ENCODE data around the gene RAPGEF1.
A peak's percentile ranks its signal among the peaks of the same experiment; 100 is the strongest.
"Not testable (repeated sequence)": the region's sequence is repeated elsewhere in the genome, so short reads cannot be mapped to it uniquely, and the experiment has no call there.

Gene RAPGEF1

GRCh38 chr9:131660466-131661405, 79.1 kb downstream of the RAPGEF1 start:
- Histone ChIP-seq H3K36me3 (ENCODE audit: insufficient read depth, insufficient read length, low read length) (peaks cover 4% of the 10 kb centered on the region), H3K4me3 (ENCODE audit: insufficient read length, low read depth) (no peak overlapping the region), H3K9ac (ENCODE audit: insufficient read length, low read depth) (no peak overlapping the region), H3K9me3 (ENCODE audit: insufficient read depth, low read length) (peaks cover 18% of the 10 kb centered on the region), H3K27me3 (ENCODE audit: insufficient read depth, insufficient read length) (no peaks in the 10 kb centered on the region), H3K4me1 (ENCODE audit: insufficient read depth, insufficient read length) (no peaks in the 10 kb centered on the region)
- DNase-seq (ENCODE audit: low read depth, low spot score), result peak; percentile 43
- no peak for TF ChIP-seq ZNF274 (IDR thresholded peaks at IDR 0.05; ENCODE audit: low read depth, low read length)
- TF ChIP-seq SUZ12 (IDR thresholded peaks at IDR 0.05; ENCODE audit: extremely low read depth, insufficient read depth, insufficient read length), result no peak
- no peak for TF ChIP-seq YY1 (IDR thresholded peaks at IDR 0.05; ENCODE audit: insufficient read depth, insufficient read length)

GRCh38 chr9:131658377-131659129, 81.3 kb downstream of the RAPGEF1 start:
- Histone ChIP-seq H3K4me3 (ENCODE audit: insufficient read length, low read depth) (no peak overlapping the region), H3K36me3 (ENCODE audit: insufficient read depth, insufficient read length, low read length) (peaks cover 7% of the 10 kb centered on the region), H3K27me3 (ENCODE audit: insufficient read depth, insufficient read length) (no peaks in the 10 kb centered on the region), H3K9me3 (ENCODE audit: insufficient read depth, low read length) (no peaks in the 10 kb centered on the region; the same call in 1 of the 2 replicates), H3K9ac (ENCODE audit: insufficient read length, low read depth) (no peak overlapping the region), H3K4me1 (ENCODE audit: insufficient read depth, insufficient read length) (no peaks in the 10 kb centered on the region)
- no peak for DNase-seq (ENCODE audit: low read depth, low spot score)
- no peak for TF ChIP-seq SUZ12 (IDR thresholded peaks at IDR 0.05; ENCODE audit: extremely low read depth, insufficient read depth, insufficient read length)
- TF ChIP-seq ZNF274 (IDR thresholded peaks at IDR 0.05; ENCODE audit: low read depth, low read length), result no peak
- TF ChIP-seq YY1 (IDR thresholded peaks at IDR 0.05; ENCODE audit: insufficient read depth, insufficient read length), result no peak

GRCh38 chr9:131657940-131658339, 81.9 kb downstream of the RAPGEF1 start:
- TF ChIP-seq YY1 (IDR thresholded peaks at IDR 0.05; ENCODE audit: insufficient read depth, insufficient read length), result no peak
- no peak for DNase-seq (ENCODE audit: low read depth, low spot score)
- Histone ChIP-seq H3K9me3 (ENCODE audit: insufficient read depth, low read length) (no peaks in the 10 kb centered on the region; the same call in 1 of the 2 replicates), H3K4me1 (ENCODE audit: insufficient read depth, insufficient read length) (no peaks in the 10 kb centered on the region), H3K9ac (ENCODE audit: insufficient read length, low read depth) (no peak overlapping the region), H3K4me3 (ENCODE audit: insufficient read length, low read depth) (no peak overlapping the region), H3K27me3 (ENCODE audit: insufficient read depth, insufficient read length) (no peaks in the 10 kb centered on the region), H3K36me3 (ENCODE audit: insufficient read depth, insufficient read length, low read length) (peaks cover 7% of the 10 kb centered on the region)

GRCh38 chr9:131657456-131657855, 82.4 kb downstream of the RAPGEF1 start:
- H3K4me3 ChIP-seq (ENCODE audit: insufficient read length, low read depth), result no peak overlapping the region
- TF ChIP-seq SUZ12 (IDR thresholded peaks at IDR 0.05; ENCODE audit: extremely low read depth, insufficient read depth, insufficient read length) (no peak), ZNF274 (IDR thresholded peaks at IDR 0.05; ENCODE audit: low read depth, low read length) (no peak), YY1 (IDR thresholded peaks at IDR 0.05; ENCODE audit: insufficient read depth, insufficient read length) (no peak)
- H3K4me1 ChIP-seq (ENCODE audit: insufficient read depth, insufficient read length), result no peaks in the 10 kb centered on the region
- no peaks in the 10 kb centered on the region; the same call in 1 of the 2 replicates for H3K9me3 ChIP-seq (ENCODE audit: insufficient read depth, low read length)
- no peak overlapping the region for H3K9ac ChIP-seq (ENCODE audit: insufficient read length, low read depth)
- peaks cover 7% of the 10 kb centered on the region for H3K36me3 ChIP-seq (ENCODE audit: insufficient read depth, insufficient read length, low read length)
- H3K27me3 ChIP-seq (ENCODE audit: insufficient read depth, insufficient read length), result no peaks in the 10 kb centered on the region
- no peak for DNase-seq (ENCODE audit: low read depth, low spot score)

- DNase-seq (ENCODE audit: low read depth, low spot score), result no peak
These were observed 82.9 kb downstream of the RAPGEF1 start for GRCh38 chr9:131657037-131657377.

GRCh38 chr9:131656356-131657036, 83.4 kb downstream of the RAPGEF1 start:
- Histone ChIP-seq H3K9ac (ENCODE audit: insufficient read length, low read depth) (no peak overlapping the region), H3K4me1 (ENCODE audit: insufficient read depth, insufficient read length) (no peaks in the 10 kb centered on the region), H3K36me3 (ENCODE audit: insufficient read depth, insufficient read length, low read length) (peaks cover 7% of the 10 kb centered on the region), H3K27me3 (ENCODE audit: insufficient read depth, insufficient read length) (no peaks in the 10 kb centered on the region), H3K9me3 (ENCODE audit: insufficient read depth, low read length) (no peaks in the 10 kb centered on the region; the same call in 1 of the 2 replicates), H3K4me3 (ENCODE audit: insufficient read length, low read depth) (no peak overlapping the region)
- DNase-seq (ENCODE audit: low read depth, low spot score), result no peak
- TF ChIP-seq SUZ12 (IDR thresholded peaks at IDR 0.05; ENCODE audit: extremely low read depth, insufficient read depth, insufficient read length) (no peak), YY1 (IDR thresholded peaks at IDR 0.05; ENCODE audit: insufficient read depth, insufficient read length) (no peak)

More at GRCh38 chr9:131657037-131657377, 82.9 kb downstream of the RAPGEF1 start:
- no peaks in the 10 kb centered on the region; the same call in 1 of the 2 replicates for H3K9me3 ChIP-seq (ENCODE audit: insufficient read depth, low read length)
- no peak overlapping the region for H3K9ac ChIP-seq (ENCODE audit: insufficient read length, low read depth)
- H3K27me3 ChIP-seq (ENCODE audit: insufficient read depth, insufficient read length), result no peaks in the 10 kb centered on the region
- H3K4me3 ChIP-seq (ENCODE audit: insufficient read length, low read depth), result no peak overlapping the region
- peaks cover 7% of the 10 kb centered on the region for H3K36me3 ChIP-seq (ENCODE audit: insufficient read depth, insufficient read length, low read length)
- TF ChIP-seq SUZ12 (IDR thresholded peaks at IDR 0.05; ENCODE audit: extremely low read depth, insufficient read depth, insufficient read length) (no peak), ZNF274 (IDR thresholded peaks at IDR 0.05; ENCODE audit: low read depth, low read length) (no peak), YY1 (IDR thresholded peaks at IDR 0.05; ENCODE audit: insufficient read depth, insufficient read length) (no peak)
- H3K4me1 ChIP-seq (ENCODE audit: insufficient read depth, insufficient read length), result no peaks in the 10 kb centered on the region

GRCh38 chr9:131654369-131654768, 85.5 kb downstream of the RAPGEF1 start:
- H3K4me1 ChIP-seq (ENCODE audit: insufficient read depth, insufficient read length); H3K9me3 ChIP-seq (ENCODE audit: insufficient read depth, low read length); H3K9ac ChIP-seq (ENCODE audit: insufficient read length, low read depth); H3K27me3 ChIP-seq (ENCODE audit: insufficient read depth, insufficient read length); H3K4me3 ChIP-seq (ENCODE audit: insufficient read length, low read depth); DNase-seq (ENCODE audit: low read depth, low spot score): not testable (repeated sequence)
- peaks cover 24% of the 10 kb centered on the region for H3K36me3 ChIP-seq (ENCODE audit: insufficient read depth, insufficient read length, low read length)

All from NT2/D1 (cell line).